Heart left ventricle (tissue), 13 donors: ENCODE data around the gene GATA6.
A peak's percentile ranks its signal among the peaks of the same experiment; 100 is the strongest.

Experiments
- CTCF ChIP-seq, 12 donors: fragments of 200-600 bp; sonication (generic) in 4 of 12; IDR thresholded peaks; one replicate each; pipeline versions ENCODE4 v1.5.0 to v1.8.0; 2018 to 2022; ENCODE audit warnings: antibody characterized with exemption in 12 of 12, mild to moderate bottlenecking in 5 of 12
- POLR2A ChIP-seq, 2 donors: fragments of 450-650 bp; IDR thresholded peaks; one replicate each; pipeline ENCODE4 v1.6.1; 2017; ENCODE audit warnings: antibody characterized with exemption in 2 of 2, mild to moderate bottlenecking in 2 of 2, moderate library complexity in 2 of 2
- donor health status: ischemic (EF 13 %, LVEDD 7.1; RV severe dilation, severe dysfunction).
- donor health status: DM: no; HTN: yes; CAD: no.
- donor health status: DM: no; HTN: no; CAD: no.
- donor health status: ischemic (EF 25% LVEDD 6.9; RV normal size, moderate dysfunction).
- donor health status: ischemic (EF 25% LVEDD 5.7; RV mildly dilated, moderate dysfunction).
- donor health status: ischemic (EF 35%, LVEDD 5.7; RV mildly dilated, moderate dysfunction).
- donor health status: nonischemic (EF 11% LVEDD 7.7; RV severe dilation, severe dysfunction).
- donor health status: DM: yes; HTN: yes; CAD: no.
- donor health status: PGD.
- donor health status: ischemic (EF 29% LVEDD 5.4; RV normal size, mild dysfunction).
- donor health status: nonischemic (EF 23%, LVEDD 6.1; RV moderate dilation, normal function).

DNA sequence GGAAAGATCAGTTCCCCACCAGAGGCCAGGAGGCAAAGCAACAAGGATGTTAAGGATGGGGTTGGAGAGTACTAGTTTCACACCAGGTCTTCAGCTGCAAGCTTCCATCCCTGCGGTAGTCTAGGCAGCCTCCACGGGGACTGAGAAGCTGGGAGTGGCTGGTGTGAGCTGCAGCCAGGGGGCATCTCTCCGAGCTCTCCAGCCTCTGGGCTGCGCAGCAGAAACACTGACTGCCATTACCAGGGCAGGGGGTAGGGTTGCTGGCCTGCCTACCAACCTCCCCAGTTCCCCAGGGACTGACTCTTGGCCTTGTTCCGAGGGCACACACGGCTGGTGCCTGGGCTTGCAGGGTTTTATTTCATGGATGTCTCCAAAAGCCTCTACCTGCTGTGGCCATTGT lies 15.9 kb downstream of the GATA6 start:
- TF ChIP-seq POLR2A (IDR thresholded peaks at IDR 0.05): no peak
- TF ChIP-seq CTCF (IDR thresholded peaks at IDR 0.05): peak in 8 of 12 donors; percentile 13 to 52 (median 34)
